Left lung (tissue), 10 donors: ENCODE results near the gene RCAN1. TPM values are rescaled to one million over a fixed set of nuclear protein-coding genes. Genes with fewer than 3 reads are reported as not detected.

Source experiments
- ATAC-seq: fragments of 200-7000 bp; cut with Tn5 transposase; one replicate; pipeline ENCODE4 v1.9.1; 2020; ENCODE audit warnings: moderate library complexity
- DNase-seq, 4 donors: peaks; one replicate each; pipeline ENCODE4 v3.0.0-alpha.2; 2013 to 2020
- H3K27ac ChIP-seq, 2 donors: fragments of 200-600 bp; sonication (generic) in 1 of 2; one replicate each; pipeline versions ENCODE4 v1.5.0 to v1.8.0; 2020 to 2021
- H3K27me3 ChIP-seq, 2 donors: fragments of 200-600 bp; sonication (generic) in 1 of 2; one replicate each; pipeline versions ENCODE4 v1.5.0 to v1.8.0; 2020 to 2021
- H3K36me3 ChIP-seq, 2 donors: fragments of 200-600 bp; sonication (generic) in 1 of 2; one replicate each; pipeline versions ENCODE4 v1.5.0 to v1.8.0; 2020 to 2021
- H3K4me1 ChIP-seq, 2 donors: fragments of 200-600 bp; one replicate each; pipeline ENCODE4 v1.8.0; 2021
- H3K4me3 ChIP-seq, 2 donors: fragments of 200-600 bp; sonication (generic) in 1 of 2; one replicate each; pipeline versions ENCODE4 v1.5.0 to v1.8.0; 2020 to 2021; ENCODE audit warnings: mild to moderate bottlenecking in 1 of 2
- H3K9me3 ChIP-seq, 2 donors: fragments of 200-600 bp; sonication (generic) in 1 of 2; one replicate each; pipeline versions ENCODE4 v1.5.0 to v1.8.0; 2020 to 2021
- intact Hi-C, 2 donors: fragments of 100-400 bp; cut with DNase I; formaldehyde crosslinking; loops; one replicate each; pipeline versions ENCODE4 v1.11.2 to v1.14.2; 2022
- polyA plus RNA-seq, 6 donors: library from polyadenylated mRNA; unstranded; fragments of 120-200 nt; gene quantifications; one replicate each; pipeline ENCODE4 v1.2.1, GENCODE V29; 2013; ENCODE audit not compliant: insufficient read length in 6 of 6
- total RNA-seq, 2 donors: library from RNA; stranded (reverse); fragmentation: NEBNext Ultra II Directional; extraction: Animal tissue kit (Norgen Biotek cat#: 25700); gene quantifications; one replicate each; pipeline ENCODE4 v1.2.1, GENCODE V29; 2021
- TF ChIP-seq, protein P1 (sequence below), 2 donors: fragments of 200-600 bp; sonication (generic) in 1 of 2; IDR thresholded peaks; one replicate each; pipeline versions ENCODE4 v1.5.0 to v1.8.0; 2021; ENCODE audit warnings: antibody characterized with exemption in 2 of 2
- donor health status: DM: no; HTN: yes; CAD: no.
- donor health status: DM: no; HTN: no; CAD: no.

The RCAN1 gene
- total and polyA plus RNA-seq, 8 donors, result 16.9 to 62.6 (median 20.2) TPM

GRCh38 chr21:34504595-34504994 is 110.3 kb downstream of the RCAN1 start:
- DNase-seq, result no peak
- H3K36me3 ChIP-seq, result peaks cover 0 to 70% of the 10 kb centered on the region in 2 donors
- no peaks in the 10 kb centered on the region for H3K9me3 ChIP-seq
- ATAC-seq, result no peak
- H3K4me1 ChIP-seq, result peaks cover 0 to 15% of the 10 kb centered on the region in 2 donors
- intact Hi-C loops, result no loop called here
- no peaks in the 10 kb centered on the region for H3K27me3 ChIP-seq
- no peak overlapping the region for H3K27ac ChIP-seq
- TF ChIP-seq, protein P1, sequence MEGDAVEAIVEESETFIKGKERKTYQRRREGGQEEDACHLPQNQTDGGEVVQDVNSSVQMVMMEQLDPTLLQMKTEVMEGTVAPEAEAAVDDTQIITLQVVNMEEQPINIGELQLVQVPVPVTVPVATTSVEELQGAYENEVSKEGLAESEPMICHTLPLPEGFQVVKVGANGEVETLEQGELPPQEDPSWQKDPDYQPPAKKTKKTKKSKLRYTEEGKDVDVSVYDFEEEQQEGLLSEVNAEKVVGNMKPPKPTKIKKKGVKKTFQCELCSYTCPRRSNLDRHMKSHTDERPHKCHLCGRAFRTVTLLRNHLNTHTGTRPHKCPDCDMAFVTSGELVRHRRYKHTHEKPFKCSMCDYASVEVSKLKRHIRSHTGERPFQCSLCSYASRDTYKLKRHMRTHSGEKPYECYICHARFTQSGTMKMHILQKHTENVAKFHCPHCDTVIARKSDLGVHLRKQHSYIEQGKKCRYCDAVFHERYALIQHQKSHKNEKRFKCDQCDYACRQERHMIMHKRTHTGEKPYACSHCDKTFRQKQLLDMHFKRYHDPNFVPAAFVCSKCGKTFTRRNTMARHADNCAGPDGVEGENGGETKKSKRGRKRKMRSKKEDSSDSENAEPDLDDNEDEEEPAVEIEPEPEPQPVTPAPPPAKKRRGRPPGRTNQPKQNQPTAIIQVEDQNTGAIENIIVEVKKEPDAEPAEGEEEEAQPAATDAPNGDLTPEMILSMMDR (IDR thresholded peaks at IDR 0.05), result no peak
- no peak overlapping the region for H3K4me3 ChIP-seq

DNA sequence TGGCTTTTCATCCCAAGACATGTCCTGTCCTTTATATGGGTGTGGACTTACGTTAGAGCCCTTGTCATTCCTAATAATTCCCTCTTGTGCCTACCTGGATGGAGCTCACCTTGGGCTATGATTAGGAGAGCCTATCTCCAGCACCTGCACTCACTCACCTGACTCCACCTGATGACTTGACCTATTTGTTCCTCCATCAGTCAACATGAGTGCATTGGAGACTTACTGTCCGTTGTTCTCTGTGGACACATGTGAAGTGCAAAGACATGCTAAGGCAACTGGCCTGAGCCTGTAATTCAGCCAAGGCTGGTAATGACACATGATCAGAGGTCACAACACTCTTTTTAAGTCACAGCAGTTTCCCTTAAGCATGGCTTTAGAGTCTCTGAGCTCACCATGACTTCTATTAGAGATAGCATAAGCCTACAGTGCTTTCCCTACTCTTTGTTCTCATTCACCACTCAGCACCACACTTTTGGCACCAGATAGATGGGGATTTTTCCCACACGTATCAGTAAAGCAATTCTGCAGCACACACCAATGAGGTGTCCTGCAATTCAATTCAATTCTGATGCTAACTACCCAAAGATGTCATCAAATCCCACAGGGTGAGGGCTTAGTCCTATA is 112.3 kb downstream of the RCAN1 start:
- H3K27me3 ChIP-seq, result no peaks in the 10 kb centered on the region
- DNase-seq, result no peak
- peaks cover 0 to 50% of the 10 kb centered on the region in 2 donors for H3K36me3 ChIP-seq
- H3K4me1 ChIP-seq, result no peaks in the 10 kb centered on the region
- intact Hi-C loops, result no loop called here
- no peak for ATAC-seq
- H3K9me3 ChIP-seq, result peaks cover 0 to 9% of the 10 kb centered on the region in 2 donors
- H3K4me3 ChIP-seq, result no peak overlapping the region
- no peak overlapping the region for H3K27ac ChIP-seq
- TF ChIP-seq, protein P1 (IDR thresholded peaks at IDR 0.05), result no peak

DNA sequence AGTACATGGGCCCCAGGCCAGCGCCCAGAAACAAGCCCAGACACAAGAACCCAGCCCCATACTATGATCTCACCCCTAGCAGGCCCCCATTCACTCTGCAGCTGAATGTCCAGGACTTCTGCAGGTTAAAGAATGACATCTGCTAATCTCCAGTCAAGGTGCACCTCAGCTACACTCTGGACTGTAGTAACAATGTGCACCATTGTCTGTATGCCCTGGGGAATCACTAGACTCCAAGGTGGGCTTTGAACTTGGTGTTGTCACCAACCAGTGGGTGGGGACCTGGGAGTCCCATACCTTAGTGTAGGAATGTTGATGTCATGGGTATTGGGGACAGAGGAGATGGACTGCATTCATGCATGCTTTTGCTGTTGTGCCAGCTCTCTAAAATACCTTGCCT is 113.2 kb downstream of the RCAN1 start:
- TF ChIP-seq, protein P1 (IDR thresholded peaks at IDR 0.05), result no peak
- H3K4me3 ChIP-seq, result no peak overlapping the region
- DNase-seq (no peak), ATAC-seq (no peak)
- no peak overlapping the region for H3K27ac ChIP-seq
- H3K36me3 ChIP-seq, result peaks cover 0 to 41% of the 10 kb centered on the region in 2 donors
- no peaks in the 10 kb centered on the region for H3K4me1 ChIP-seq
- no peaks in the 10 kb centered on the region for H3K27me3 ChIP-seq
- intact Hi-C loops, result no loop called here
- peaks cover 0 to 18% of the 10 kb centered on the region in 2 donors for H3K9me3 ChIP-seq

GRCh38 chr21:34500191-34500590 is 114.7 kb downstream of the RCAN1 start:
- intact Hi-C loops, result no loop called here
- TF ChIP-seq, protein P1 (IDR thresholded peaks at IDR 0.05), result no peak
- no peaks in the 10 kb centered on the region for H3K27me3 ChIP-seq
- H3K4me3 ChIP-seq, result no peak overlapping the region
- H3K4me1 ChIP-seq, result no peaks in the 10 kb centered on the region
- no peak for ATAC-seq
- peaks cover 0 to 26% of the 10 kb centered on the region in 2 donors for H3K9me3 ChIP-seq
- no peak for DNase-seq
- H3K36me3 ChIP-seq, result peaks cover 0 to 26% of the 10 kb centered on the region in 2 donors
- no peak overlapping the region for H3K27ac ChIP-seq

DNA sequence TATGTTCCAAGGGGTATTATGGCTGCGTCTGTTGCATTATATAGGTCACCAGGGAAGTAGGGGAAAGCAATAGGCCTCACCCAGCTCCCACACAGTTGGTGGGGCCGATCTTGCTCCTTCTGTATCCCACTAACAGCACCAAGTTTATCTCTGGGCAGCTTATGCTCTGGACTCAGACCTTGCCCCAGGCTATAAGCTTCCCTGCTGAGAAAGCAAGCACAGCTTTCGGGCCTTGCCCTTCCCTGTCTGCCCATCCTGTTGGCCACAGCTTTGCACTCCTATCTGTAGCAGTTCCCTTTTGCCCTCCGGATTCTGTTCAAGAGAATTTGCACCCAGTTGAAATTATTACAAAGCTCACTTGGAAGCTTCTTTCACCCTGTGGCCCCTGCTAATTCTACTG is 115.8 kb downstream of the RCAN1 start:
- H3K4me3 ChIP-seq, result no peak overlapping the region
- intact Hi-C loops, result no loop called here
- H3K27ac ChIP-seq, result no peak overlapping the region
- H3K9me3 ChIP-seq, result peaks cover 0 to 26% of the 10 kb centered on the region in 2 donors
- ATAC-seq, result no peak
- H3K36me3 ChIP-seq, result peaks cover 0 to 20% of the 10 kb centered on the region in 2 donors
- no peak for DNase-seq
- H3K4me1 ChIP-seq, result no peaks in the 10 kb centered on the region
- H3K27me3 ChIP-seq, result no peaks in the 10 kb centered on the region
- TF ChIP-seq, protein P1 (IDR thresholded peaks at IDR 0.05), result no peak
